Activated CD8-positive, alpha-beta memory T cell treated with anti-CD3 and anti-CD28 coated beads, Interleukin-2, amount 10 ng/mL, durations not matched to agents 7 days and 5 days (primary cell): ENCODE results near the gene PLCH2. TPM values are rescaled to one million over a fixed set of nuclear protein-coding genes. Genes with fewer than 3 reads are reported as not detected.

ENCODE experiments used
- ATAC-seq: fragments of 150-1000 bp; cut with Tn5 transposase; one replicate; pipeline ENCODE4 v1.10.0; 2021; ENCODE audit warnings: moderate library complexity
- CTCF ChIA-PET: fragments of 350-600 bp; sonication (Branson Sonifier 250); formaldehyde crosslinking; loops from one replicate; lab custom pipeline; 2021; ENCODE audit warnings: antibody characterized with exemption; lab: Charles Lee
- DNase-seq: peaks from one replicate; pipeline ENCODE4 v3.0.0-alpha.2; 2020
- H3K27ac Mint-ChIP-seq: one replicate; pipeline ENCODE4 v1.8.0; 2021; ENCODE audit warnings: mild to moderate bottlenecking, mixed read lengths
- H3K27me3 Mint-ChIP-seq: one replicate; pipeline ENCODE4 v1.8.0; 2021; ENCODE audit warnings: mixed read lengths
- H3K36me3 Mint-ChIP-seq: one replicate; pipeline ENCODE4 v1.8.0; 2021; ENCODE audit warnings: mild to moderate bottlenecking, mixed read lengths
- H3K4me1 Mint-ChIP-seq: one replicate; pipeline ENCODE4 v1.8.0; 2021; ENCODE audit warnings: mixed read lengths
- H3K4me3 Mint-ChIP-seq: one replicate; pipeline ENCODE4 v1.8.0; 2021; ENCODE audit warnings: mild to moderate bottlenecking, moderate library complexity, mixed read lengths
- H3K9me3 Mint-ChIP-seq: one replicate; pipeline ENCODE4 v1.8.0; 2022; ENCODE audit warnings: low read depth, mixed read lengths
- total RNA-seq, 2 experiments: library from RNA; stranded (reverse); gene quantifications; one replicate each; pipeline ENCODE4 v1.2.3, GENCODE V29; 2021

PLCH2 gene
- total RNA-seq, 2 experiments from 2014 or later, result 6.5 to 13.5 TPM

DNA sequence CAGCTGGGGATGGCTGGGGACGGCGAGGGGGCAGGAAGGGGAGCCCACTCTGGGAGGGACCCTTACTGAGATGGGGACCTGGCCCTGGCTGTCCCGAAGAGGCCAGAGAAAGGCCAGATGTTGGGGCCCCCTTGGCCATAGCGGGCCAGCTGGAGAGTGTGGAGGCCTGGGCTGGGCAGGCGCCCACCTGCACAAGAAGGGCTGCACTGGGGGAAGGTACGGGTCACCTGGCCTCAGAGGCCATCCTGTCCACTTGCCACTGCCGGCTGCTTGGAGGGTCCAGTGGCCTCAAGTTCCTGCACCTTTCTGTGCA lies 5.0 kb upstream of the PLCH2 start:
- Mint-ChIP-seq H3K4me3 (no peak overlapping the region), H3K4me1 (no peaks in the 10 kb centered on the region), H3K27ac (no peak overlapping the region), H3K9me3 (no peaks in the 10 kb centered on the region), H3K27me3 (no peaks in the 10 kb centered on the region), H3K36me3 (no peaks in the 10 kb centered on the region)
- DNase-seq (no peak), ATAC-seq (no peak)
- CTCF ChIA-PET, result interaction anchor here (1.4 kb wide), 1 partner anchor 47 kb away, joined by 3 read pairs; no protein-coding TSS in a partner anchor

DNA sequence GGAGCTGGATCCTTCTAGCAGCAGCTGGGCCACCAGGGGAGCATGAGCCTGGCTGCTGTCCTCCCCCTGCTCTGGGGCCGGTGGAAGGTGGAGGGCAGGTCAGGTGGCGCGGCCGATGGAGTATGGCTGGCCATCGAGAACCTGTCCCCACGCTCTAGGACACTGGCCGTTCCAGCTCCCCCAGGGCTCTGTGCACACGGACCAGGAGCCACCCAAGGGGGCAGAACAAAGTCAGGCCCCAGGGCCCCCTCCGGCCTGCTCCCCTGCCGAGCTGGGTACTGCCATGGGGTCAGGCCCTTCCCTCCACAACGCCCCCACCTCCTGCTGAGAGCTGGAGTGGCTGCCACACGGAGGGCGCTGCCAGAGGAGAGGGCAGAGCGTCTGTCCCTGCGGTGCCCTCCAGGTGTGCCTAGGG lies 4.5 kb upstream of the PLCH2 start:
- DNase-seq (no peak), ATAC-seq (no peak)
- Mint-ChIP-seq H3K9me3 (no peaks in the 10 kb centered on the region), H3K27ac (no peak overlapping the region), H3K27me3 (no peaks in the 10 kb centered on the region), H3K4me3 (no peak overlapping the region), H3K36me3 (no peaks in the 10 kb centered on the region), H3K4me1 (no peaks in the 10 kb centered on the region)
- CTCF ChIA-PET, result no interaction called here

DNA sequence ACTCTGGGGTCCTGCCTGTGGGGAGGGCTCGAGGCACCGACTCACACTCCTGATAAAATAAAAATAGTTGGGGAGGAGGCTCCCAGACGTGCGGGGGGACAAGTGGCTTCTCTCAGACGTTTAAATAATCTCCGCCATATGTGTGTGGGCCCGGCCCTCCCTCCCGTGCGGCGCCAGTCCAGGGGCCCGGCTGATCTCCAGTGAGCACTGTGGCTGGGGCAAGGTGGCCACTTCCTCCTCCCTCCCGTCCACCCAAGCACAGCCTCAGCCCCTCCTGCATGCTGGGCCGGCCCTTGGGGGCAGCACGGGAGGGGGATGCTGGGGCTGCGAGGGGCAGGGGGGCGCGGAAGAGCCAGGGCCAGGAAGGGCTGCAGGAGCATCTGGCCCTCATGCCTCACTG lies 4.0 kb upstream of the PLCH2 start:
- CTCF ChIA-PET, result no interaction called here
- H3K36me3 Mint-ChIP-seq, result no peaks in the 10 kb centered on the region
- H3K27me3 Mint-ChIP-seq, result no peaks in the 10 kb centered on the region

DNA sequence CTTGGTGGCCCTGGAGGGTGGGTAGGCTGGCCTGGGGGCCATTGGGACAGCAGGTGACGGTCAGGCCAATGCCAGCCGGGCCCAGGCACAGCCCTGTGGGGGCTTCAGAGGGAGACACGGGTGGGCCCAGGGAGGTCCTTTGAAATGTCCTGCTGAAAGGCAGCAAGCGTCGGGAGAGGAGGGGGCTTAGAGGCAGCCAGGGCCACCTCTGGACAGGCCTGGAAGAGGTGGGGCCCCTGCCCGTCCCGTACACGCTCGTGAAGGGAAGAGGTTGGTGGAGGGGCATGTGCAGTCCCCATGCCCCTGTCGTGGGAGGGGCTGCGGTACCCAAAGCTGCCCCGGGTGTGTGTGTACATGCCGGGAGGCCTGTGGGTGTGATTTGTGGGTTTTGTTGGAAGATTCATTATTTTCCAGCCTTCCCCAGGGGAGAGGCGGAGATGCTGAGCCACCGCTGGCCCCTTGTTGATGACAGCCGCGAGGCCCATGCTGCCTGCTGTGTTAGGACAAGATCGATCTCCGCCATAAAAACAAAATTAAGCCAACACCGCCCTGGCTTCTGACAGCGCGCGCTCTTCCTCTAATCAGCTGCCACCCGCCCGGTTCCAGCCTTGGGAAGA lies 3.4 kb upstream of the PLCH2 start:
- H3K36me3 Mint-ChIP-seq, result no peaks in the 10 kb centered on the region

More for the DNA sequence above, 4.0 kb upstream of the PLCH2 start:
- Mint-ChIP-seq H3K9me3 (no peaks in the 10 kb centered on the region), H3K4me3 (no peak overlapping the region), H3K4me1 (no peaks in the 10 kb centered on the region), H3K27ac (no peak overlapping the region)
- ATAC-seq, result no peak
- no peak for DNase-seq

DNA sequence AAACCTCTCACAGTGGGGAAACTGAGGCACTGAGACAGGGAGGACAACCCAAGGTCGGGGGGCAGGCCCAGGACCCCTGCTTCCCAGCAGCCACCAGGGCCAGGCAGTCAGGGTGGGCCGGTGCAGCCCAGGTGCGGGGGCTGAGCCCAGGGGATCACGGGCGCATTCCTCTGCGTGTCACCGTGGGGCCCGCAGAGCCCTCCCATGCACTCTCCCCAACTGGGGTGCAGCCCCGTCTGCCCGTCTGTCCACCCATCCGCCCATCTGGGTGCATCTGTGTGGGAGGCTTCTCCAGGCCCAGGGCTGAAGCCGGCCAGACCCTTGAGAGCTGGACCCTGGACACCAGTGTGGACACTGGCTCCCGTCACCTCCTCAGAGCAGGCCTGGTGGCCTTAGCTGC lies 2.9 kb upstream of the PLCH2 start:
- H3K36me3 Mint-ChIP-seq, result no peaks in the 10 kb centered on the region
- CTCF ChIA-PET, result no interaction called here
- no peaks in the 10 kb centered on the region for H3K4me1 Mint-ChIP-seq
- no peaks in the 10 kb centered on the region for H3K9me3 Mint-ChIP-seq
- no peaks in the 10 kb centered on the region for H3K27me3 Mint-ChIP-seq
- DNase-seq, result no peak
- H3K27ac Mint-ChIP-seq, result no peak overlapping the region
- ATAC-seq, result no peak
- H3K4me3 Mint-ChIP-seq, result no peak overlapping the region

More for the DNA sequence above, 3.4 kb upstream of the PLCH2 start:
- Mint-ChIP-seq H3K9me3 (no peaks in the 10 kb centered on the region), H3K27me3 (no peaks in the 10 kb centered on the region), H3K4me1 (no peaks in the 10 kb centered on the region), H3K27ac (no peak overlapping the region), H3K4me3 (no peak overlapping the region)
- CTCF ChIA-PET, result no interaction called here
- ATAC-seq, result no peak
- no peak for DNase-seq

DNA sequence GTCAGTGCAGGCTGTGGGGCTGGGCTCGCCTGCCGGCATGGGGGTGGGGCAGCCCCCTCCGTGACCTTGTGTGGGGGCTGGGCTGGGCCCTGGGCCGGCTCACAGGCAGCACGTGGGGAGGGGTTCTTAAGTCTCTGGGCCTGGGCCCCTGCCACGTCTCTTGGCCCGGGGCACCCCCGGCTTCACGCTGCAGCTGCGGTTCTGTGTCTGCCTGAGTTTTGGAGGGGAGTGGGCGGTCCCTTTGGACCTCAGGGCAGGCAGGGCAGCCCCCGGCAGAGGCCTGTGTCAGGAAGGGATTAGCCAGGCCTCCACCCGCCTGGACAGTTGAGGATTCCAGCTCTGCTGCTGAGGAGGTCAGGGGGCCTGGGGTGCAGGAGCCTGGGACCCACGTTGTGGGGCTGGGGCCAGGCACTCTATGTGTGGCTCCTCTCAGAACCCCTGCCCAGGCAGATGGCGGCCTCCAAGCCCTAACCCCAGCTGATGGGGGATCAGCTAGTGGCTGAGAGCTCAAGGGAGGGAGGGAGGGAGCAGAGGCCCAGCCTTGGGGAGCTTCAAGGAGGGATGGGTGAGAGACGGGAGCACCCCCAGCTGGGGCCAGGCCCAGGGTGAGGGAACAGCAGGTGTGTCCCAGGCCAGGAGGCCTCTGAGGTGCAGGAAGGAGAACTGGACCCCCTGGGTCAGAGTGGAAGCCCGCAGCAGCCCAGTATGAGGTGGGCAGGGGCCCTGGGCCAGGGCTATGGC lies 1.8 kb upstream of the PLCH2 start:
- H3K36me3 Mint-ChIP-seq, result no peaks in the 10 kb centered on the region
- DNase-seq, result no peak
- no peaks in the 10 kb centered on the region for H3K4me1 Mint-ChIP-seq
- H3K27me3 Mint-ChIP-seq, result no peaks in the 10 kb centered on the region
- no peak overlapping the region for H3K4me3 Mint-ChIP-seq
- H3K27ac Mint-ChIP-seq, result no peak overlapping the region
- H3K9me3 Mint-ChIP-seq, result no peaks in the 10 kb centered on the region
- CTCF ChIA-PET, result no interaction called here
- ATAC-seq, result no peak

DNA sequence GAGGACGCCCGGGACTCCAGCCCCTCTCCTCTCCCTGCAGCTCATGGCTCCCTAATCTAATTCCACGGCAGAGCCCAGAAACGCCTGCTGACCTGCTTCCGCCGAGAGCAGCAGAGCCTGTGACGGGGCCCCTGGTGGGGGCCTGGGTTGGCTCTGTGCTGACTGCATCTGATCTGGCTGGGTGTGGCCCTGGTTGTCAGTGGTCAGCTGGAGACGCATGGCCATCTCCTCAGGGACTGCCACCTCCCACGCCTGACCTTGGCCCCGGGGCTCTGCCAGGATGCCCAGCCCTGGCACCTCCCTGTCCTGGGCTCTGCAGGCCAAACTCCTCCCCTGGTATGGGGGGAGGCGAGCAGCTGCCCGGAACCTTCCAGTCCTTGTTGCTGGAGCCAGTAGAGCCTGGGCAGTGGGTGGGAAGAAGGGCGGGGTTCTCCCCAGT lies 1.1 kb upstream of the PLCH2 start:
- CTCF ChIA-PET, result no interaction called here
- Mint-ChIP-seq H3K36me3 (no peaks in the 10 kb centered on the region), H3K4me1 (no peaks in the 10 kb centered on the region), H3K27me3 (no peaks in the 10 kb centered on the region), H3K27ac (no peak overlapping the region), H3K4me3 (no peak overlapping the region), H3K9me3 (no peaks in the 10 kb centered on the region)
- DNase-seq (no peak), ATAC-seq (no peak)

DNA sequence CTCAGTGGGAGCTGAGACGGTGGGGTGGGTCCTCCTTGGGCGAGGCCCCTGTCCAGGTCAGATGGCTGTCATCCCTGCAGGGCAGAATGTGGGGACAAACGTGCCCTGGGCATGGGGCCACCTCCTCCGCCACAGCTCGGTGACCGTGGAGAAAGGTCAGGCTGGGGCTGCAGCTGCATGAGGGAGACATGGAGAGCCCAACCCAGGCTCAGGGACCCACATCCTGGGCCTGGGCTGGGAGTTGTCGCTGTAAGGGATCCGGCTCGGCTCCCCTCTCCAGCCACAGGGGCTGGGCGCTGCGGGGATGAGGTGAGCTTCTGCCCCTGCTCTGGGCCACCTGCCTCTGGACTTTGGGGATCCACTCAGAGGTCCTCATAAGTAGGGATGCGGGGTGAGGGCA lies 518 bp upstream of the PLCH2 start:
- no peak for DNase-seq

DNA sequence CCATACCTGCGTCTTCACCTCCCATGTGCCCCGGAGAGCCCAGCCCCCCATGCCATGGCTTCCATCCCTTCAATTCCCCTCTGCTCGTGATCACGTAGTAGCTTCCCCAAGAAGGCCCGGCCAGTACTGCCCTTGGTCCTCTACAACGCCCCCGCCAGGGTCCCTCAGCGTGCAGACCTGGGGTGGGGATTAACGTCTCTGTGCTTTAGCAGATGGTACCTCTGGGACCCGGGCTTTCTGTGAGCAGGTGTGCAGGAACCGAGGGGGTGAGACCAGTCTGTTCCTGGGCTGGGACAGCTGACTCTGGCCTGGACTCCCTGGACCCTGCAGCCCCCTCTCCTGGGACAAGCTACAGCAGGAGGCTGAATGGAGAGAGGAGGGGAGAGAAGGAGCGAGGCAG lies 1.2 kb downstream of the PLCH2 start:
- DNase-seq (no peak), ATAC-seq (no peak)
- no peaks in the 10 kb centered on the region for H3K27me3 Mint-ChIP-seq
- H3K36me3 Mint-ChIP-seq, result no peaks in the 10 kb centered on the region
- H3K9me3 Mint-ChIP-seq, result no peaks in the 10 kb centered on the region
- H3K4me3 Mint-ChIP-seq, result no peak overlapping the region
- CTCF ChIA-PET, result no interaction called here
- H3K4me1 Mint-ChIP-seq, result no peaks in the 10 kb centered on the region
- H3K27ac Mint-ChIP-seq, result no peak overlapping the region

More for the DNA sequence above, 518 bp upstream of the PLCH2 start:
- CTCF ChIA-PET, result no interaction called here
- H3K9me3 Mint-ChIP-seq, result no peaks in the 10 kb centered on the region
- H3K36me3 Mint-ChIP-seq, result no peaks in the 10 kb centered on the region
- no peaks in the 10 kb centered on the region for H3K4me1 Mint-ChIP-seq
- H3K4me3 Mint-ChIP-seq, result no peak overlapping the region
- ATAC-seq, result no peak
- no peak overlapping the region for H3K27ac Mint-ChIP-seq
- H3K27me3 Mint-ChIP-seq, result no peaks in the 10 kb centered on the region

DNA sequence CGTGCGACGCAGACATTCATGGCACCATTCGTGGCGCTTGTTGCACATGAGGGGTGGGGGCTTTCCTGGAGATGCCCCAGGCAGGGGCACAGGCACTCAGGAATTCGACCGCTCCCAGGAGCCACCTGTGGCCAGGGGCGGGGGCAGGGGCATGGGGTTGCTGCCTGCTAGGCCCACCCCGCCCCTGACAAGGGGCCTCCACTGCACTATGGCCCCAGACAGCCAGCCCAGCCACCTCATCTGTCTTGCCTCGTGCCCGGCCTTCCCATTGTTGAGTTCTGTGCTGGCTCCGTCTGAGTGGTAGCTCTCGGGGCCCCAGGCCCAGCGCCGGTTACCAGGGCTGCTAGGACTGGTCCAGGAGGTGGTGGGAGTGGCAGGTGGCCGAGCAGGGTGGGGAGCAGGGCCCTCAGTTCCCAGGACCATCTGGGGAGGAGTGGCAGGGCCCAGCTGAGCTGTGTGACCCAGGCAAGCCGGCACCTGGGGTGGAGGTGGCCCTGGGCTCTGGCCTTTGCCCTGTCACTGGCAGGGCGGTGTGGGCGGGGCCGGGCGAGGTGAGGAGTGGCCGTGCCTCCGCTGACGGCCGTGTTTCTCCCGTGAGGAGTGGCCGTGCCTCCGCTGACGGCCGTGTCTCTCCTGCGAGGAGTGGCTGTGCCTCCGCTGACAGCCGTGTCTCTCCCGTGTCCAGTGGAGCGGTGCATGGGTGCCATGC lies 1.9 kb downstream of the PLCH2 start:
- ATAC-seq (no peak), DNase-seq (no peak)
- Mint-ChIP-seq H3K9me3 (no peaks in the 10 kb centered on the region), H3K27me3 (no peaks in the 10 kb centered on the region), H3K27ac (no peak overlapping the region), H3K4me1 (no peaks in the 10 kb centered on the region), H3K4me3 (no peak overlapping the region), H3K36me3 (no peaks in the 10 kb centered on the region)
- CTCF ChIA-PET, result no interaction called here

DNA sequence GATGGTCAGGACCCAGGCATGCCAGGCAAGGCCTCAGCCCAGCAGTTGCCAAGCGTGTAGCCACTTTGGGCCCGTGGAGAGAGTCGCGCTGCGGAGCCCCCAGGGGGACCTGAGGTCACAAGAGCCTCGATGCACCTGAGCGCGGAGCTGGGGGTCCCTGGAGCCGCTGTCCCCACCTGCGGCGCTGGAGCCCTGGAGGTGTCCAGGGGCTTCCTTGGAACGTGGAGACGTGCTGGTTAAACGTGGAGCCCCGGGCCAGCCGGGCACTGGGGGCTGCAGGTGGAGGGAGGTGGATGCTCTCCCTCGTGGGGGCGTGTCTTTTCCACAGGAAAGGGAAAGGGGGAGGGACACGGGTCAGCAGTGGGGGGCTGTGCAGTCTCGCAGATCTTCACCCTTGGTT lies 3.1 kb downstream of the PLCH2 start:
- H3K27ac Mint-ChIP-seq, result no peak overlapping the region
- H3K9me3 Mint-ChIP-seq, result no peaks in the 10 kb centered on the region
- no peaks in the 10 kb centered on the region for H3K27me3 Mint-ChIP-seq
- H3K4me3 Mint-ChIP-seq, result no peak overlapping the region
- H3K36me3 Mint-ChIP-seq, result no peaks in the 10 kb centered on the region
- no peaks in the 10 kb centered on the region for H3K4me1 Mint-ChIP-seq
- CTCF ChIA-PET, result no interaction called here
- DNase-seq (no peak), ATAC-seq (no peak)

DNA sequence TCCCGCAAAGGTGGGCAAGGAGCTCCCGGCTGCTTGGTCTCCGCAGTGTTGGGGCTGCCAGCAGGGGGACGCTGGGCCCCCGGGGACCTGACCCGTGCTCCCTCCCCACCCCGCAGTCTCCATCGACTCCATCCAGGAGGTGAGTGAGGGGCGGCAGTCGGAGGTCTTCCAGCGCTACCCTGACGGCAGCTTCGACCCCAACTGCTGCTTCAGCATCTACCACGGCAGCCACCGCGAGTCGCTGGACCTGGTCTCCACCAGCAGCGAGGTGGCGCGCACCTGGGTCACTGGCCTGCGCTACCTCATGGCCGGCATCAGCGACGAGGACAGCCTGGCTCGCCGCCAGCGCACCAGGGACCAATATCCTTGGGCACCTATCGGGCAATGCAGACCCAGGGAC lies 3.5 kb downstream of the PLCH2 start:
- Mint-ChIP-seq H3K4me3 (no peak overlapping the region), H3K36me3 (no peaks in the 10 kb centered on the region), H3K27me3 (no peaks in the 10 kb centered on the region), H3K9me3 (no peaks in the 10 kb centered on the region), H3K4me1 (no peaks in the 10 kb centered on the region), H3K27ac (no peak overlapping the region)
- CTCF ChIA-PET, result no interaction called here
- no peak for DNase-seq
- no peak for ATAC-seq

DNA sequence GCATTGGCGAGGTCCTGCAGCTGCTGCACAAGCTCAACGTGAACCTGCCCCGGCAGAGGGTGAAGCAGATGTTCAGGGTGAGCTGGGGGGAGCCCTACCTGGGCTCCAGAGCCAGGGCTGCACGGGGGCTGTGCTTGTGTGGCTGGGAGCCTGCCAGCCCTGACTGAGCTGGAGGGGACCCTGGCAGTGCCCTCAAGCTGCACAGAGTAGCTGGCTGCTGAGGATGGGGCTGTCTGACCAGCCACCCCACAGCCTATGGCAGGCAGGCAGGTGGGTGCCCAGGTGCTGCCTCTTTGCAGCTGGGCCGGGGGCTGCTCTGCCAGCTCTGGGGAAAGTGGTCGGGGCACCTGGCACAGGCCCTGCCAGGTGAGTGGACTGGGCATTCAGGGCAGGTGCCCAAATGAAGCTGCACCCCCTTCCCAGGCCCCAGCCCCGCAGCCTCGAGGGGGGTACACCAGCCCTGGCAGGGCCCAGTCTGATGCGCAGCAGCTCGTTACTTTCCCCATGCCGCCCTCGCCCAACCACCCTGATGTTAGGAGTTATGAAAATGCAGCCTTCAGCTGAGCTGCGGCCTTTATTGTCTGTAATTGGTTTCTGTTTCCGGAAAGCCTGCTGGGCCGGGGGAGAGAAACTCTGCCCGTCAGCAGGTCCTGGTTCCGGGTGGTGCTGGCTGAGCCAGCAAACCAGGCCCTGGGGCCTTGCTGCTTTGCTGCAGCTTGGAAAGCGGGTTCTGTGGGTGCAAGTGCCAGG lies 4.3 kb downstream of the PLCH2 start:
- no peaks in the 10 kb centered on the region for H3K27me3 Mint-ChIP-seq
- H3K9me3 Mint-ChIP-seq, result no peaks in the 10 kb centered on the region
- H3K27ac Mint-ChIP-seq, result no peak overlapping the region
- H3K4me1 Mint-ChIP-seq, result no peaks in the 10 kb centered on the region
- CTCF ChIA-PET, result no interaction called here
- no peaks in the 10 kb centered on the region for H3K36me3 Mint-ChIP-seq
- DNase-seq (no peak), ATAC-seq (no peak)
- no peak overlapping the region for H3K4me3 Mint-ChIP-seq
